PC-3 (cell line): ENCODE results near the gene FRMD4B. TPM values are rescaled to one million over a fixed set of nuclear protein-coding genes. Genes with fewer than 3 reads are reported as not detected.

ENCODE experiments used
- ATAC-seq: fragments of 200-7000 bp; cut with Tn5 transposase; 2 replicates; pipeline ENCODE4 v1.9.1; 2020; ENCODE audit warnings: mild to moderate bottlenecking, moderate library complexity
- BruUV-seq: library from RNA; stranded (reverse); fragments of 400-500 nt; replicated peaks from 2 replicates; lab custom pipeline; 2021; lab: Mats Ljungman, UMichigan
- CTCF ChIA-PET: fragments of 300-600 bp; sonication (Branson Sonifier 250); formaldehyde crosslinking; loops from one replicate; lab custom pipeline; 2022; ENCODE audit warnings: antibody characterized with exemption; lab: Charles Lee
- POLR2A ChIA-PET: fragments of 300-600 bp; sonication (Branson Sonifier 250); formaldehyde crosslinking; loops from one replicate; lab custom pipeline; 2022; ENCODE audit warnings: antibody characterized with exemption; ENCODE audit not compliant: unreplicated experiment; lab: Charles Lee
- DNase-seq: peaks from one replicate; pipeline ENCODE4 v3.0.0-alpha.2; 2015
- H2AFZ ChIP-seq: fragments of 300-600 bp; sonication (generic); 2 replicates; pipeline ENCODE4 v1.6.0; 2016; ENCODE audit warnings: antibody characterized with exemption, low read length
- H3F3A ChIP-seq: fragments of 300-600 bp; sonication (generic); one replicate; pipeline ENCODE4 v1.6.0; 2017; ENCODE audit warnings: antibody characterized with exemption, low read length, control low read depth, mild to moderate bottlenecking; ENCODE audit not compliant: unreplicated experiment
- H3K27ac ChIP-seq: fragments of 300-600 bp; sonication (generic); 2 replicates; pipeline ENCODE4 v1.5.1; 2016; ENCODE audit warnings: mild to moderate bottlenecking, low read length
- H3K27me3 ChIP-seq: fragments of 300-600 bp; sonication (generic); 2 replicates; pipeline ENCODE4 v1.6.1; 2016; ENCODE audit warnings: low read length, mixed read lengths
- H3K36me3 ChIP-seq: fragments of 300-600 bp; sonication (generic); 2 replicates; pipeline ENCODE4 v1.6.1; 2016; ENCODE audit warnings: low read depth, mixed run types, low read length, mixed read lengths
- H3K4me1 ChIP-seq: fragments of 300-600 bp; sonication (generic); 2 replicates; pipeline ENCODE4 v1.5.1; 2016; ENCODE audit warnings: low read length; ENCODE audit not compliant: insufficient read depth
- H3K4me2 ChIP-seq: fragments of 300-600 bp; sonication (generic); 2 replicates; pipeline ENCODE4 v1.6.0; 2016; ENCODE audit warnings: low read length
- H3K4me3 ChIP-seq: fragments of 300-600 bp; sonication (generic); 2 replicates; pipeline ENCODE4 v1.5.1; 2016; ENCODE audit warnings: mild to moderate bottlenecking, low read length, mixed read lengths
- H3K79me2 ChIP-seq: fragments of 300-600 bp; sonication (generic); 2 replicates; pipeline ENCODE4 v1.6.1; 2017; ENCODE audit warnings: low read length, mixed read lengths
- H3K9ac ChIP-seq: fragments of 300-600 bp; sonication (generic); 2 replicates; pipeline ENCODE4 v1.6.0; 2016; ENCODE audit warnings: mild to moderate bottlenecking, low read length
- H3K9me2 ChIP-seq: fragments of 300-600 bp; sonication (generic); replicated peaks from 2 replicates; pipeline ENCODE4 v1.6.1; 2016; ENCODE audit warnings: mixed run types, low read length, mixed read lengths
- H3K9me3 ChIP-seq: fragments of 300-600 bp; sonication (generic); 2 replicates; pipeline ENCODE4 v1.6.1; 2016; ENCODE audit warnings: low read length, mixed read lengths
- H4K20me1 ChIP-seq: fragments of 300-600 bp; sonication (generic); 2 replicates; pipeline ENCODE4 v1.6.1; 2016; ENCODE audit warnings: low read length, mixed read lengths
- EZH2 ChIP-seq: fragments of 300-600 bp; sonication (generic); IDR thresholded peaks from one replicate; pipeline ENCODE4 v1.6.1; 2017; ENCODE audit warnings: antibody characterized with exemption, mild to moderate bottlenecking, low read length; ENCODE audit not compliant: unreplicated experiment
- EZH2phosphoT487 ChIP-seq: fragments of 300-600 bp; sonication (generic); IDR thresholded peaks from 2 replicates; pipeline ENCODE4 v1.6.1; 2018; ENCODE audit warnings: mild to moderate bottlenecking, antibody characterized with exemption, low read length, borderline replicate concordance
- intact Hi-C: fragments of 100-400 bp; cut with micrococcal nuclease; formaldehyde crosslinking; loops from 2 replicates; pipeline ENCODE4 v1.9.0; 2023
- total RNA-seq: library from RNA; depleted of rRNA; stranded (reverse); fragments of >200 nt; gene quantifications from 2 replicates; pipeline ENCODE4 v1.2.3, GENCODE V29; 2014
- TF ChIP-seq, protein P1 (sequence below): fragments of 300-600 bp; sonication (generic); conservative IDR thresholded peaks from 2 replicates; pipeline ENCODE4 v1.5.1; 2017; ENCODE audit warnings: antibody characterized with exemption, low read depth, mild to moderate bottlenecking, low read length

FRMD4B gene
- total RNA-seq, 1 experiment from 2014 or later = 5.7 TPM

DNA sequence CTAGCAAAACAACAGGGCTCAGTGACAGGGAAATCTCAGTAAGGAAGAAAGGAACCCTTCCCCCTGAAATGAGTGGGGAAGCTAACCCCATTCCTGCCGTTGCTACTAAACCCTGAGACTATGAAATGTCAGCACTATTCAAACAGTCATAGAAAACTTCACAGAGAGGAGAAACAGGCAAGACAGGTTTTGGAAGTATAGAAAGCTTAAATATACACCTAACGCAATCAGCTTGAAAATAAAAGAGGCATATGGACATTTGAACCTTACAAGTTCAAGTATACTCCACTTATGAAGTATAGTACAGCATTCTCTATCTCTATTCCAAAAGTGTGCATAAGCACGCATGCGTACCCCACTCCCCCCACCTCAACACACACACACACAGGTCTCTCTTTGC lies 17.6 kb upstream of the FRMD4B start:
- TF ChIP-seq EZH2phosphoT487 = no peak
- TF ChIP-seq, protein P1, sequence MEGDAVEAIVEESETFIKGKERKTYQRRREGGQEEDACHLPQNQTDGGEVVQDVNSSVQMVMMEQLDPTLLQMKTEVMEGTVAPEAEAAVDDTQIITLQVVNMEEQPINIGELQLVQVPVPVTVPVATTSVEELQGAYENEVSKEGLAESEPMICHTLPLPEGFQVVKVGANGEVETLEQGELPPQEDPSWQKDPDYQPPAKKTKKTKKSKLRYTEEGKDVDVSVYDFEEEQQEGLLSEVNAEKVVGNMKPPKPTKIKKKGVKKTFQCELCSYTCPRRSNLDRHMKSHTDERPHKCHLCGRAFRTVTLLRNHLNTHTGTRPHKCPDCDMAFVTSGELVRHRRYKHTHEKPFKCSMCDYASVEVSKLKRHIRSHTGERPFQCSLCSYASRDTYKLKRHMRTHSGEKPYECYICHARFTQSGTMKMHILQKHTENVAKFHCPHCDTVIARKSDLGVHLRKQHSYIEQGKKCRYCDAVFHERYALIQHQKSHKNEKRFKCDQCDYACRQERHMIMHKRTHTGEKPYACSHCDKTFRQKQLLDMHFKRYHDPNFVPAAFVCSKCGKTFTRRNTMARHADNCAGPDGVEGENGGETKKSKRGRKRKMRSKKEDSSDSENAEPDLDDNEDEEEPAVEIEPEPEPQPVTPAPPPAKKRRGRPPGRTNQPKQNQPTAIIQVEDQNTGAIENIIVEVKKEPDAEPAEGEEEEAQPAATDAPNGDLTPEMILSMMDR = no peak
- TF ChIP-seq EZH2 = no peak
- Histone ChIP-seq H3K4me1 (no peaks in the 10 kb centered on the region), H3K36me3 (no peaks in the 10 kb centered on the region), H3K4me3 (no peak overlapping the region), H3K27ac (no peak overlapping the region), H3F3A (no peaks in the 10 kb centered on the region), H2AFZ (no peak overlapping the region), H3K9ac (no peak overlapping the region), H3K79me2 (no peaks in the 10 kb centered on the region), H3K4me2 (peak overlapping the region; percentile 44), H3K27me3 (no peaks in the 10 kb centered on the region), H3K9me3 (no peaks in the 10 kb centered on the region), H4K20me1 (no peaks in the 10 kb centered on the region), H3K9me2 (no peaks in the 10 kb centered on the region)
- intact Hi-C loops = no loop called here
- BruUV-seq = no TSS peak
- POLR2A ChIA-PET = no interaction called here
- DNase-seq (peak; percentile 44), ATAC-seq (no peak; the same call in 1 of the 2 replicates)
- CTCF ChIA-PET = no interaction called here

DNA sequence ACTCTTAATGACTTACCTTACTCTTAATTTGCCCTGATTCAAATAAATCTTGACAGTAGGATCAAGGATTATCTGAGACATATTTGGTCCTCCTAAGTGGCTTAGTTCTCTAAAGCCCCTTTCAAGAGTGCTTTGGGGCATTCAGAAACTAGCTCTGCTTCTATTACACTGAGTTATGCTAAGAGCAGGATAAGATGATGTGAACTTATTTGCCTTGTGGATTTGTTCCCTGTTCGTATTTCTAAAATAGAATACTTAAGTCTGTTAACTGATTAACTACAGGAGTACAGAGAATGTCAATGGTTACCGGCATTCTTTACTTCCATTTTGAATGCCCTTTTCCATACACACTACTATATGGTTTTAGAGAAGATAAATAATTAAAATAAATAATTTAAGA lies 14.8 kb upstream of the FRMD4B start:
- intact Hi-C loops = no loop called here
- H4K20me1 ChIP-seq = no peaks in the 10 kb centered on the region
- no peaks in the 10 kb centered on the region for H3K4me1 ChIP-seq
- BruUV-seq = no TSS peak
- H3K9ac ChIP-seq = no peak overlapping the region
- TF ChIP-seq EZH2 = no peak
- TF ChIP-seq, protein P1 = no peak
- no peak for TF ChIP-seq EZH2phosphoT487
- H3K27me3 ChIP-seq = no peaks in the 10 kb centered on the region
- H3K9me3 ChIP-seq = no peaks in the 10 kb centered on the region
- ATAC-seq = no peak
- no peak overlapping the region for H3K4me3 ChIP-seq
- no peaks in the 10 kb centered on the region for H3K79me2 ChIP-seq
- no peaks in the 10 kb centered on the region for H3F3A ChIP-seq
- H3K36me3 ChIP-seq = no peaks in the 10 kb centered on the region
- ChIA-PET POLR2A (no interaction called here), CTCF (interaction anchor here (0.6 kb wide), 1 partner anchor 23 kb away, joined by 4 read pairs; no protein-coding TSS in a partner anchor)
- no peaks in the 10 kb centered on the region for H3K9me2 ChIP-seq
- H3K4me2 ChIP-seq = no peak overlapping the region
- DNase-seq = no peak
- H3K27ac ChIP-seq = no peak overlapping the region
- H2AFZ ChIP-seq = no peak overlapping the region

DNA sequence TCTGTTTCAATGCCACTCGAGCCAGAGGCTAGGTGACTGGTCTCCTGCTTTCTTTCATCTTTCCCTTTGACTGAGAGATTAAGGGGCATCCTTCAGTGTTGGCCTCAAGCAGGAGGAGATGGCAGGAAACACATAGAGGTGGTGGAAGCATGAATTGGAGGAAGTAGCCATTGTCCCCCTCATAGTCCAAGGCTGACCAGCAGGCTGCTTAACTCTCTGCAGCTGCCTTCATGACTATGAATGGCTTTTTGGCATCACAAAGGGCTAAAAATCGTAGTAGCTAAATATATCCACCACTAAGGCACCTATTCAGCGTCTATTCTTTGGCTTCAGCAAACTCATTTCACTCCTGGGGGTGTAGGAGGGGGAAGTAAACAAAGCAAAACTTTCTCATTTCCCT lies 7.0 kb upstream of the FRMD4B start:
- H2AFZ ChIP-seq = no peak overlapping the region
- intact Hi-C loops = no loop called here
- no peaks in the 10 kb centered on the region for H3K4me1 ChIP-seq
- ChIA-PET CTCF (no interaction called here), POLR2A (no interaction called here)
- H4K20me1 ChIP-seq = no peaks in the 10 kb centered on the region
- H3K4me2 ChIP-seq = no peak overlapping the region
- H3K79me2 ChIP-seq = no peaks in the 10 kb centered on the region
- H3K27ac ChIP-seq = no peak overlapping the region
- no peaks in the 10 kb centered on the region for H3K36me3 ChIP-seq
- BruUV-seq = no TSS peak
- no peak overlapping the region for H3K9ac ChIP-seq
- no peaks in the 10 kb centered on the region for H3K9me3 ChIP-seq
- no peaks in the 10 kb centered on the region for H3F3A ChIP-seq
- DNase-seq = no peak
- H3K4me3 ChIP-seq = no peak overlapping the region
- H3K9me2 ChIP-seq = no peaks in the 10 kb centered on the region
- H3K27me3 ChIP-seq = no peaks in the 10 kb centered on the region
- TF ChIP-seq EZH2 = no peak
- TF ChIP-seq, protein P1 = no peak
- no peak for TF ChIP-seq EZH2phosphoT487
- ATAC-seq = no peak
